Small intestine (tissue), 7 donors: ENCODE data around the gene HSPA6. TPM values are rescaled to one million over a fixed set of nuclear protein-coding genes. Genes with fewer than 3 reads are reported as not detected.
"Not testable (repeated sequence)": the region's sequence is repeated elsewhere in the genome, so short reads cannot be mapped to it uniquely, and the experiment has no call there.

Source experiments
- DNase-seq, 2 donors: peaks; one replicate each; pipeline versions ENCODE4 v3.0.0 to v3.0.0-alpha.2; 2013
- FAIRE-seq: peaks from 2 replicates; lab custom pipeline; 2012; peaks lifted over from hg19 to GRCh38; lab: Jason Lieb, UNC
- H3K27ac ChIP-seq, 3 donors: one replicate each; pipeline ENCODE4 v1.5.1; 2013; ENCODE audit warnings: low read length in 2 of 3, mild to moderate bottlenecking in 2 of 3, control low read depth in 1 of 3, inconsistent platforms in 1 of 3, low read depth in 1 of 3, moderate library complexity in 1 of 3
- H3K27me3 ChIP-seq, 3 donors: one replicate each; pipeline ENCODE4 v1.6.1; 2013; ENCODE audit warnings: low read length in 3 of 3, inconsistent platforms in 1 of 3; ENCODE audit not compliant: control insufficient read depth in 3 of 3, insufficient read depth in 3 of 3
- H3K36me3 ChIP-seq, 3 donors: one replicate each; pipeline ENCODE4 v1.6.1; 2013; ENCODE audit warnings: low read length in 3 of 3, inconsistent platforms in 1 of 3, low read depth in 1 of 3, mild to moderate bottlenecking in 1 of 3, moderate library complexity in 1 of 3; ENCODE audit not compliant: control insufficient read depth in 3 of 3, insufficient read depth in 2 of 3
- H3K4me1 ChIP-seq, 3 donors: one replicate each; pipeline ENCODE4 v1.6.1; 2013; ENCODE audit warnings: low read length in 2 of 3, inconsistent platforms in 1 of 3, low read depth in 1 of 3, mild to moderate bottlenecking in 1 of 3, moderate library complexity in 1 of 3; ENCODE audit not compliant: control insufficient read depth in 3 of 3, insufficient read depth in 2 of 3
- H3K4me3 ChIP-seq, 3 donors: one replicate each; pipeline ENCODE4 v1.5.1; 2013; ENCODE audit warnings: low read length in 3 of 3, control low read depth in 1 of 3, inconsistent platforms in 1 of 3, low read depth in 1 of 3, mild to moderate bottlenecking in 1 of 3, moderate library complexity in 1 of 3
- H3K9me3 ChIP-seq, 2 donors: one replicate each; pipeline ENCODE4 v1.6.1; 2013; ENCODE audit warnings: low read depth in 1 of 2, low read length in 1 of 2; ENCODE audit not compliant: control insufficient read depth in 2 of 2, insufficient read depth in 1 of 2
- WGBS, 3 donors: extraction: QIAGEN DNeasy Blood & Tissue Kit; methylation state at CpG; one replicate each; pipeline ENCODE4 v1.1.7; 2013; 5-methylcytosine and 5-hydroxymethylcytosine counted together
- polyA plus RNA-seq, 4 donors: library from polyadenylated mRNA; stranded (reverse) in 3 of 4; unstranded in 1 of 4; fragments of 200-250 nt in 3 of 4; fragments of 120-200 nt in 1 of 4; gene quantifications; one replicate each; pipeline versions ENCODE4 v1.2.1 to v1.2.3, GENCODE V29; 2013
- donor health status: healthy with polysubstance abuse.
- donor health status: control.
- donor health status: control.
- donor health status: Bipolar disorder and iron deficiency.
- donor health status: healthy.

HSPA6 gene
- polyA plus RNA-seq, 4 donors = 0.22 to 1.6 (median 0.72) TPM

GRCh38 chr1:161510477-161510876 is 13.9 kb upstream of the HSPA6 start:
- Histone ChIP-seq H3K27me3 (peaks cover 0 to 2% (median 0%) of the 10 kb centered on the region in 3 donors), H3K4me1 (no peaks in the 10 kb centered on the region), H3K36me3 (no peaks in the 10 kb centered on the region), H3K9me3 (no peaks in the 10 kb centered on the region), H3K4me3 (no peak overlapping the region), H3K27ac (no peak overlapping the region)
- no peak for FAIRE-seq
- 69 to 82% (median 82%) methylated on average over 3 of the region's 3 CpGs for WGBS, 3 donors
- no peak for DNase-seq

- WGBS, 3 donors = 81 to 88% (median 82%) methylated on average over 5 of the region's 5 CpGs
- no peaks in the 10 kb centered on the region for H3K4me1 ChIP-seq
- no peak overlapping the region for H3K4me3 ChIP-seq
- H3K9me3 ChIP-seq = no peaks in the 10 kb centered on the region
- peaks cover 0 to 2% (median 0%) of the 10 kb centered on the region in 3 donors for H3K27me3 ChIP-seq
- no peak overlapping the region for H3K27ac ChIP-seq
- H3K36me3 ChIP-seq = no peaks in the 10 kb centered on the region
- FAIRE-seq = no peak
- no peak for DNase-seq
These were observed 13.2 kb upstream of the HSPA6 start for GRCh38 chr1:161511018-161511755.

GRCh38 chr1:161511756-161512060 is 12.6 kb upstream of the HSPA6 start:
- Histone ChIP-seq H3K9me3 (no peaks in the 10 kb centered on the region), H3K27me3 (peaks cover 0 to under 1% (median 0%) of the 10 kb centered on the region in 3 donors), H3K36me3 (no peaks in the 10 kb centered on the region), H3K4me3 (no peak overlapping the region), H3K4me1 (no peaks in the 10 kb centered on the region), H3K27ac (no peak overlapping the region)
- FAIRE-seq (no peak), DNase-seq (no peak)
- WGBS, 3 donors = 84 to 90% (median 89%) methylated on average over 7 of the region's 7 CpGs

- not testable (repeated sequence) for H3K4me3 ChIP-seq, H3K9me3 ChIP-seq, H3K27me3 ChIP-seq, DNase-seq, H3K4me1 ChIP-seq, H3K36me3 ChIP-seq, FAIRE-seq, H3K27ac ChIP-seq
- 79 to 82% (median 81%) methylated on average over 5 to 6 of the region's 6 CpGs for WGBS, 3 donors
These were observed 11.5 kb upstream of the HSPA6 start for GRCh38 chr1:161512636-161513447.

- H3K27ac ChIP-seq = peak overlapping the region in 1 of 3 donors; percentile 54
- H3K4me3 ChIP-seq, H3K9me3 ChIP-seq, DNase-seq, H3K27me3 ChIP-seq, FAIRE-seq, H3K36me3 ChIP-seq, H3K4me1 ChIP-seq: not testable (repeated sequence)
- WGBS, 3 donors = 17 to 44% (median 32%) methylated on average over 1 of the region's 1 CpG
These were observed 10.9 kb upstream of the HSPA6 start for GRCh38 chr1:161513448-161513780.

- not testable (repeated sequence) for DNase-seq, H3K36me3 ChIP-seq, H3K27me3 ChIP-seq, H3K4me1 ChIP-seq, H3K4me3 ChIP-seq, H3K9me3 ChIP-seq, FAIRE-seq
- WGBS, 3 donors = 75 to 93% (median 81%) methylated on average over 1 of the region's 1 CpG
- peak overlapping the region in 1 of 3 donors; percentile 54 for H3K27ac ChIP-seq
These were observed 10.4 kb upstream of the HSPA6 start for GRCh38 chr1:161513953-161514352.

- H3K9me3 ChIP-seq, DNase-seq, H3K4me1 ChIP-seq, H3K4me3 ChIP-seq, FAIRE-seq, H3K27ac ChIP-seq, H3K36me3 ChIP-seq: not testable (repeated sequence)
- H3K27me3 ChIP-seq = peaks cover 0 to 18% (median 0%) of the 10 kb centered on the region in 3 donors
- 71 to 77% (median 74%) methylated on average over 17 to 20 of the region's 20 CpGs for WGBS, 3 donors
These were observed 1.1 kb upstream of the HSPA6 start for GRCh38 chr1:161523041-161523816.

GRCh38 chr1:161524742-161525291 is 477 bp downstream of the HSPA6 start:
- not testable (repeated sequence) for H3K36me3 ChIP-seq, H3K4me1 ChIP-seq, H3K9me3 ChIP-seq, H3K27ac ChIP-seq, DNase-seq, FAIRE-seq
- 2 to 11% (median 5%) methylated on average over 20 to 43 of the region's 55 CpGs for WGBS, 3 donors
- H3K27me3 ChIP-seq = peaks cover 0 to 21% (median 0%) of the 10 kb centered on the region in 3 donors
- peak overlapping the region in 2 of 3 donors; percentile 31 for H3K4me3 ChIP-seq
